HEK293 (cell line): ENCODE results near the gene RNF4.
A peak's percentile ranks its signal among the peaks of the same experiment; 100 is the strongest.

ENCODE experiments used
- CTCF ChIA-PET: fragments of 350-600 bp; formaldehyde crosslinking; extraction: SDS; loops from one replicate; lab custom pipeline; 2021; ENCODE audit warnings: antibody characterized with exemption; lab: Yijun Ruan, JAX
- POLR2A ChIA-PET: fragments of 300-600 bp; formaldehyde crosslinking; extraction: SDS; loops from one replicate; lab custom pipeline; 2020; ENCODE audit warnings: antibody characterized with exemption, inconsistent platforms; lab: Yijun Ruan, JAX
- H3K27ac ChIP-seq: fragments of 200-500 bp; sonication (Bioruptor generic); 2 replicates; pipeline ENCODE4 v1.5.1; 2014; ENCODE audit warnings: low read depth, low read length, control low read depth, inconsistent platforms; ENCODE audit errors: extremely low read depth
- H3K36me3 ChIP-seq, 2 experiments: fragments of 200-500 bp in 1 of 2; sonication (Bioruptor generic) in 1 of 2; 1 replicate in 1 of 2; 2 replicates in 1 of 2; pipeline ENCODE4 v1.5.1; 2014 to 2017; ENCODE audit warnings: inconsistent platforms in 2 of 2, low read length in 2 of 2; ENCODE audit not compliant: control insufficient read depth in 2 of 2, insufficient read depth in 1 of 2
- H3K4me1 ChIP-seq: fragments of 200-500 bp; sonication (Bioruptor generic); 2 replicates; pipeline ENCODE4 v1.5.1; 2014; ENCODE audit warnings: mild to moderate bottlenecking, low read length, inconsistent platforms; ENCODE audit not compliant: control insufficient read depth, insufficient read depth
- H3K4me3 ChIP-seq: 2 replicates; pipeline ENCODE4 v1.5.1; 2011; ENCODE audit warnings: low read depth, mild to moderate bottlenecking, control low read depth, low read length, moderate library complexity
- H3K9me3 ChIP-seq: fragments of 200-500 bp; sonication (Bioruptor generic); 2 replicates; pipeline ENCODE4 v1.5.1; 2014; ENCODE audit warnings: low read depth, low read length, inconsistent platforms; ENCODE audit not compliant: control insufficient read depth, insufficient read depth
- FEZF1 ChIP-seq: fragments of 450-650 bp; formaldehyde crosslinking; IDR thresholded peaks from 2 replicates; pipeline ENCODE4 v1.5.1; 2016; ENCODE audit warnings: missing biosample characterization, missing genetic modification characterization
- GLI2 ChIP-seq: fragments of 450-650 bp; formaldehyde crosslinking; IDR thresholded peaks from 2 replicates; pipeline ENCODE4; 2017; ENCODE audit warnings: missing biosample characterization, missing genetic modification characterization, low read depth, borderline replicate concordance
- MYNN ChIP-seq: fragments of 450-650 bp; formaldehyde crosslinking; IDR thresholded peaks from 2 replicates; pipeline ENCODE4 v1.5.1; 2016; ENCODE audit warnings: missing biosample characterization, missing genetic modification characterization, borderline replicate concordance
- REPIN1 ChIP-seq: fragments of 450-650 bp; formaldehyde crosslinking; IDR thresholded peaks from 2 replicates; pipeline ENCODE4 v1.5.1; 2017; ENCODE audit warnings: missing biosample characterization, missing genetic modification characterization, low read depth
- TCF7L2 ChIP-seq: IDR thresholded peaks from 2 replicates; pipeline ENCODE4 v1.6.1; 2011; ENCODE audit warnings: low read depth, mild to moderate bottlenecking, inconsistent platforms, low read length, moderate library complexity, borderline replicate concordance
- ZBTB48 ChIP-seq: fragments of 450-650 bp; formaldehyde crosslinking; IDR thresholded peaks from 2 replicates; pipeline ENCODE4 v1.5.1; 2016; ENCODE audit warnings: missing biosample characterization, missing genetic modification characterization
- ZNF184 ChIP-seq: fragments of 450-650 bp; IDR thresholded peaks from 2 replicates; pipeline ENCODE4 v1.5.1; 2018; ENCODE audit warnings: missing biosample characterization, mild to moderate bottlenecking, missing genetic modification characterization
- ZNF292 ChIP-seq: fragments of 450-650 bp; formaldehyde crosslinking; IDR thresholded peaks from 2 replicates; pipeline ENCODE4 v1.5.1; 2016; ENCODE audit warnings: low read depth, missing biosample characterization, missing genetic modification characterization, borderline replicate concordance
- ZNF37A ChIP-seq: fragments of 450-650 bp; IDR thresholded peaks from 2 replicates; pipeline ENCODE4 v1.5.1; 2018; ENCODE audit warnings: missing biosample characterization, missing genetic modification characterization
- ZNF394 ChIP-seq: fragments of 450-650 bp; formaldehyde crosslinking; IDR thresholded peaks from 2 replicates; pipeline ENCODE4 v1.5.1; 2016; ENCODE audit warnings: missing biosample characterization, missing genetic modification characterization, mild to moderate bottlenecking, moderate library complexity, borderline replicate concordance
- ZNF530 ChIP-seq: fragments of 450-650 bp; formaldehyde crosslinking; IDR thresholded peaks from 2 replicates; pipeline ENCODE4 v1.5.1; 2016; ENCODE audit warnings: low read depth, missing biosample characterization, missing genetic modification characterization
- ZNF677 ChIP-seq: fragments of 450-650 bp; IDR thresholded peaks from 2 replicates; pipeline ENCODE4 v1.5.0; 2018; ENCODE audit warnings: missing biosample characterization, mild to moderate bottlenecking, missing genetic modification characterization, moderate library complexity
- ZNF768 ChIP-seq: fragments of 450-650 bp; formaldehyde crosslinking; IDR thresholded peaks from 2 replicates; pipeline ENCODE4 v1.5.1; 2018; ENCODE audit warnings: missing biosample characterization, mild to moderate bottlenecking, missing genetic modification characterization
- TF ChIP-seq, protein P1 (sequence below): fragments of 450-650 bp; formaldehyde crosslinking; IDR thresholded peaks from 2 replicates; pipeline ENCODE4 v1.5.1; 2016; ENCODE audit warnings: missing biosample characterization, missing genetic modification characterization
- TF ChIP-seq, protein P2 (sequence below): fragments of 450-650 bp; formaldehyde crosslinking; conservative IDR thresholded peaks from 2 replicates; pipeline ENCODE4 v1.5.1; 2016; ENCODE audit warnings: low read depth, missing biosample characterization, missing genetic modification characterization
- TF ChIP-seq, protein P3 (sequence below): fragments of 450-650 bp; formaldehyde crosslinking; IDR thresholded peaks from 2 replicates; pipeline ENCODE4 v1.5.1; 2016; ENCODE audit warnings: missing biosample characterization, missing genetic modification characterization, low read depth
- TF ChIP-seq, protein P4 (sequence below): fragments of 450-650 bp; formaldehyde crosslinking; IDR thresholded peaks from 2 replicates; pipeline ENCODE4 v1.5.1; 2017; ENCODE audit warnings: missing biosample characterization, missing genetic modification characterization
- TF ChIP-seq, protein P5 (sequence below): fragments of 450-650 bp; formaldehyde crosslinking; IDR thresholded peaks from 2 replicates; pipeline ENCODE4 v1.5.1; 2017; ENCODE audit warnings: missing biosample characterization, missing genetic modification characterization

Gene RNF4

DNA sequence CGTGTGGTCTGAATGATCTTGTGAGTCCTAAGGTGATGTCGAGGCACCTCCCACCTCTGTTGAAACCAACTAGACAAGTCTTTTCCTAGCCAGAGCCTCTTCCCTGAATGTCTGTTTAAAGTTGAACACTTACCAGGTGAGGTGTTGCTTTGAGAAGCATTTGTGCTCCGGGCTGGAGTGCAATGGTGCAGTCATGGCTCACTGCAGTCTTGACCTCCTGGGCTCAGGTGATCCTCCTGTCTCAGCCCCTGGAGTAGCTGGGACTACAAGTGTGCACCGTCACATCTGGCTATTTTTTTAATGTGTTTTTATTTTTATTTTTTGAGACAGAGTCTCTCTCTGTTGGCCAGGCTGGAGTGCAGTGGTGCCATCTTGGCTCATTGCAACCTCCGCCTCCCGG, 18.1 kb downstream of the RNF4 start:
- POLR2A ChIA-PET = no interaction called here
- H3K4me3 ChIP-seq = no peak overlapping the region
- no peaks in the 10 kb centered on the region for H3K9me3 ChIP-seq
- H3K36me3 ChIP-seq = peaks cover 8 to 45% of the 10 kb centered on the region in 2 experiments; a peak in 2 of 3 replicates
- CTCF ChIA-PET = no interaction called here
- TF ChIP-seq ZNF530 = no peak
- 0 out of 2 replicates have a peak, but pooled peaks have one; percentile 18 for TF ChIP-seq ZNF394
- H3K4me1 ChIP-seq = peaks cover 6% of the 10 kb centered on the region
- H3K27ac ChIP-seq = no peak overlapping the region

DNA sequence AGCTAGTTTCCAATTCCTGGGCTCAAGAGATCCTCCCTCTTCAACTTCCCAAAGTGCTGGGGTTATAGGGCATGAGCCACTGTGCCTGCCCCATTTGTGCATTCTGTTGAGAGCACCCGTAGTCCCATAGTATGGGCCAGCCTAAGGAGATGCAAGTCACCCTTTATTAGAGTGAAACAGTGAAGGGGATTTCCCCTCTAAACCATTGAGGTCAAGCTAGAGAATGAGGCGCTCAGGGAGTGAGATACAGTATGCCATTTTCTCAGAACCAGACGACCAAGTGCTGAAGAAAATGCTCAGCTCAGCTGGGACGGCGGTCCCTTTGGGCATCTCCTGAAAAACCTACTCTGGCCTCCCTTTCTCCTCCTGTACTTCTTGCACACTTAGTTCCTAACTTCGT, 18.7 kb downstream of the RNF4 start:
- ChIA-PET CTCF (no interaction called here), POLR2A (no interaction called here)
- H3K4me1 ChIP-seq = peaks cover 1% of the 10 kb centered on the region
- H3K9me3 ChIP-seq = no peaks in the 10 kb centered on the region
- H3K27ac ChIP-seq = no peak overlapping the region
- TF ChIP-seq ZNF184 = no peak
- TF ChIP-seq, protein P1, sequence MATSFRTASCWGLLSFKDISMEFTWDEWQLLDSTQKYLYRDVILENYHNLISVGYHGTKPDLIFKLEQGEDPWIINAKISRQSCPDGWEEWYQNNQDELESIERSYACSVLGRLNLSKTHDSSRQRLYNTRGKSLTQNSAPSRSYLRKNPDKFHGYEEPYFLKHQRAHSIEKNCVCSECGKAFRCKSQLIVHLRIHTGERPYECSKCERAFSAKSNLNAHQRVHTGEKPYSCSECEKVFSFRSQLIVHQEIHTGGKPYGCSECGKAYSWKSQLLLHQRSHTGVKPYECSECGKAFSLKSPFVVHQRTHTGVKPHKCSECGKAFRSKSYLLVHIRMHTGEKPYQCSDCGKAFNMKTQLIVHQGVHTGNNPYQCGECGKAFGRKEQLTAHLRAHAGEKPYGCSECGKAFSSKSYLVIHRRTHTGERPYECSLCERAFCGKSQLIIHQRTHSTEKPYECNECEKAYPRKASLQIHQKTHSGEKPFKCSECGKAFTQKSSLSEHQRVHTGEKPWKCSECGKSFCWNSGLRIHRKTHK (tag by site-specific recombination) = no peak
- TF ChIP-seq, protein P2, sequence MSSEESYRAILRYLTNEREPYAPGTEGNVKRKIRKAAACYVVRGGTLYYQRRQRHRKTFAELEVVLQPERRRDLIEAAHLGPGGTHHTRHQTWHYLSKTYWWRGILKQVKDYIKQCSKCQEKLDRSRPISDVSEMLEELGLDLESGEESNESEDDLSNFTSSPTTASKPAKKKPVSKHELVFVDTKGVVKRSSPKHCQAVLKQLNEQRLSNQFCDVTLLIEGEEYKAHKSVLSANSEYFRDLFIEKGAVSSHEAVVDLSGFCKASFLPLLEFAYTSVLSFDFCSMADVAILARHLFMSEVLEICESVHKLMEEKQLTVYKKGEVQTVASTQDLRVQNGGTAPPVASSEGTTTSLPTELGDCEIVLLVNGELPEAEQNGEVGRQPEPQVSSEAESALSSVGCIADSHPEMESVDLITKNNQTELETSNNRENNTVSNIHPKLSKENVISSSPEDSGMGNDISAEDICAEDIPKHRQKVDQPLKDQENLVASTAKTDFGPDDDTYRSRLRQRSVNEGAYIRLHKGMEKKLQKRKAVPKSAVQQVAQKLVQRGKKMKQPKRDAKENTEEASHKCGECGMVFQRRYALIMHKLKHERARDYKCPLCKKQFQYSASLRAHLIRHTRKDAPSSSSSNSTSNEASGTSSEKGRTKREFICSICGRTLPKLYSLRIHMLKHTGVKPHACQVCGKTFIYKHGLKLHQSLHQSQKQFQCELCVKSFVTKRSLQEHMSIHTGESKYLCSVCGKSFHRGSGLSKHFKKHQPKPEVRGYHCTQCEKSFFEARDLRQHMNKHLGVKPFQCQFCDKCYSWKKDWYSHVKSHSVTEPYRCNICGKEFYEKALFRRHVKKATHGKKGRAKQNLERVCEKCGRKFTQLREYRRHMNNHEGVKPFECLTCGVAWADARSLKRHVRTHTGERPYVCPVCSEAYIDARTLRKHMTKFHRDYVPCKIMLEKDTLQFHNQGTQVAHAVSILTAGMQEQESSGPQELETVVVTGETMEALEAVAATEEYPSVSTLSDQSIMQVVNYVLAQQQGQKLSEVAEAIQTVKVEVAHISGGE = no peak
- TF ChIP-seq TCF7L2 = no peak
- TF ChIP-seq, protein P3, sequence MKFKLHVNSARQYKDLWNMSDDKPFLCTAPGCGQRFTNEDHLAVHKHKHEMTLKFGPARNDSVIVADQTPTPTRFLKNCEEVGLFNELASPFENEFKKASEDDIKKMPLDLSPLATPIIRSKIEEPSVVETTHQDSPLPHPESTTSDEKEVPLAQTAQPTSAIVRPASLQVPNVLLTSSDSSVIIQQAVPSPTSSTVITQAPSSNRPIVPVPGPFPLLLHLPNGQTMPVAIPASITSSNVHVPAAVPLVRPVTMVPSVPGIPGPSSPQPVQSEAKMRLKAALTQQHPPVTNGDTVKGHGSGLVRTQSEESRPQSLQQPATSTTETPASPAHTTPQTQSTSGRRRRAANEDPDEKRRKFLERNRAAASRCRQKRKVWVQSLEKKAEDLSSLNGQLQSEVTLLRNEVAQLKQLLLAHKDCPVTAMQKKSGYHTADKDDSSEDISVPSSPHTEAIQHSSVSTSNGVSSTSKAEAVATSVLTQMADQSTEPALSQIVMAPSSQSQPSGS (tag by site-specific recombination) = no peak
- no peak for TF ChIP-seq ZNF37A (tag by site-specific recombination)
- TF ChIP-seq ZNF677 = no peak
- no peak for TF ChIP-seq REPIN1 (tag by site-specific recombination)
- TF ChIP-seq FEZF1 (tag by site-specific recombination) = no peak
- TF ChIP-seq ZNF768 (tag by site-specific recombination) = no peak
- TF ChIP-seq GLI2 = no peak
- TF ChIP-seq ZNF292 = no peak
- TF ChIP-seq, protein P4, sequence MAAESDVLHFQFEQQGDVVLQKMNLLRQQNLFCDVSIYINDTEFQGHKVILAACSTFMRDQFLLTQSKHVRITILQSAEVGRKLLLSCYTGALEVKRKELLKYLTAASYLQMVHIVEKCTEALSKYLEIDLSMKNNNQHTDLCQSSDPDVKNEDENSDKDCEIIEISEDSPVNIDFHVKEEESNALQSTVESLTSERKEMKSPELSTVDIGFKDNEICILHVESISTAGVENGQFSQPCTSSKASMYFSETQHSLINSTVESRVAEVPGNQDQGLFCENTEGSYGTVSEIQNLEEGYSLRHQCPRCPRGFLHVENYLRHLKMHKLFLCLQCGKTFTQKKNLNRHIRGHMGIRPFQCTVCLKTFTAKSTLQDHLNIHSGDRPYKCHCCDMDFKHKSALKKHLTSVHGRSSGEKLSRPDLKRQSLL (tag by site-specific recombination) = no peak
- TF ChIP-seq MYNN (tag by site-specific recombination) = no peak
- no peak for TF ChIP-seq ZBTB48
- TF ChIP-seq, protein P5, sequence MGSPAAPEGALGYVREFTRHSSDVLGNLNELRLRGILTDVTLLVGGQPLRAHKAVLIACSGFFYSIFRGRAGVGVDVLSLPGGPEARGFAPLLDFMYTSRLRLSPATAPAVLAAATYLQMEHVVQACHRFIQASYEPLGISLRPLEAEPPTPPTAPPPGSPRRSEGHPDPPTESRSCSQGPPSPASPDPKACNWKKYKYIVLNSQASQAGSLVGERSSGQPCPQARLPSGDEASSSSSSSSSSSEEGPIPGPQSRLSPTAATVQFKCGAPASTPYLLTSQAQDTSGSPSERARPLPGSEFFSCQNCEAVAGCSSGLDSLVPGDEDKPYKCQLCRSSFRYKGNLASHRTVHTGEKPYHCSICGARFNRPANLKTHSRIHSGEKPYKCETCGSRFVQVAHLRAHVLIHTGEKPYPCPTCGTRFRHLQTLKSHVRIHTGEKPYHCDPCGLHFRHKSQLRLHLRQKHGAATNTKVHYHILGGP (tag by site-specific recombination) = no peak
- no peak overlapping the region for H3K4me3 ChIP-seq
- H3K36me3 ChIP-seq = peaks cover 8 to 51% of the 10 kb centered on the region in 2 experiments; a peak in 2 of 3 replicates
